Activated gamma-delta T cell treated with Interleukin-2 at 50 U/mL for 16 hours (primary cell): ENCODE measurements around the gene PHLDB3.
"Not testable (repeated sequence)": the region's sequence is repeated elsewhere in the genome, so short reads cannot be mapped to it uniquely, and the experiment has no call there.

Source experiments
- DNase-seq: peaks from one replicate; pipeline ENCODE4 v3.0.0-alpha.2; 2020

Gene PHLDB3

GRCh38 chr19:43439032-43439708, 65.4 kb downstream of the PHLDB3 start:
- peak; percentile 58 for DNase-seq

GRCh38 chr19:43438291-43439031, 66.1 kb downstream of the PHLDB3 start:
- no peak for DNase-seq

- DNase-seq, result no peak
Measured at GRCh38 chr19:43437712-43438111, 66.8 kb downstream of the PHLDB3 start.

GRCh38 chr19:43437284-43437683, 67.3 kb downstream of the PHLDB3 start:
- not testable (repeated sequence) for DNase-seq

DNA sequence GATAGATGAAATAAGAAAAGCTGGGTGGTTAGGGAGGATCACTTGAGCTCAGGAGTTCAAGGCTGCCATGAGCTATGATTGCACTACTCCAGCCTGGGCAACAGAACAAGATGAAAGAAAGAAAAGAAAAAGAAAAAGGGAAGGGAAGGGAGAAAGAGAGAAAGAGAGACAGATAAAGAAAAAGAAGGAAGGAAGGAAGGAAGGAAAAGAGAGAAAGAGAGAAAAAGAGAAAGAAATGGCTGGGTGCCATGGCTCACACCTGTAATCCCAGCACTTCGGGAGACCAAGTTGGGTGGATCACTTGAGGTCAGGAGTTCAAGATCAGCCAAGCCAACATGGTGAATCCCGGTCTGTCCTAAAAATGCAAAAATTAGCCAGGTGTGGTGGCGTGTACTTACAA, 68.8 kb downstream of the PHLDB3 start:
- no peak for DNase-seq

- DNase-seq, result no peak
Measured at GRCh38 chr19:43433689-43434088, 70.9 kb downstream of the PHLDB3 start.

DNA sequence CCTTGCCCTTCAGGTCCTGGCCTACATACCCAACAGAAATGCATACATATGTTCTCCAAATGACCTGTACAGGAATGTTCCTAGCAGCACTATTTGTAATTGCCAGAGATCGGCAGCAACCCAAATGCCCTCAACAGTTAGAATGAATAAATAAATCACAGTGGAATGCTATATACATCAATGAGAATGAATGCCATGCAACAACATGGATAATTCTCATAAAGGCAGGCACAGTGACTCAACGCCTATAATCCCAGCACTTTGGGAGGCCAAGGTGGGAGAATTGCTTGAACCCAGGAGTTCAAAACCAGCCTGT, 71.2 kb downstream of the PHLDB3 start:
- DNase-seq, result no peak

- no peak for DNase-seq
Measured at GRCh38 chr19:43430976-43431375, 73.6 kb downstream of the PHLDB3 start.

DNA sequence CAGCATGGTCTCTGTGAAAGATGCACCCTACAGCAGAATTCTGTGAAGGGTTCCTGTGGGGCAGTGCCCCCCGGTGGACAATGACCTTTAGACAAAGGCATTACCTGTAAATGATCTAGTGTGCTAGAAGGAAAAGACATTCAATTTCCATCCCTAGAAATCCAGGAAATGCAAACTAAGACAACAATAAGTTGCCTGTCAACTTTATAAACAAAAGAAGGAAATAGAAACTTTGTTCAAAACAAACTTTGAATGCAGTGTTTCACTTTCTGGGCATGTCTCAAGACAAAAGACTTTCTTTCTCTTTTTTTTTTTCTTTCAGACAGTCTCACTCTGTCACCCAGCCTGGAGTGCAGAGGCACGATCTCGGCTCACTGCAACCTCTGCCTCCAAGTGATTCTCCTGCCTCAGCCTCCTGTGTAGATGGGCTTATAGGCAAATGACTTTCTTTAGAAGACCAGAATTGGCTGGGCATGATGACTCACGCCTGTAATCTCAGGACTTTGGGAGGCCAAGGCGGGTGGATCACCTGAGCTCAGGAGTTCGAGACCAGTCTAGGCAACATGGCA, 74.3 kb downstream of the PHLDB3 start:
- peak; percentile 24 for DNase-seq

DNA sequence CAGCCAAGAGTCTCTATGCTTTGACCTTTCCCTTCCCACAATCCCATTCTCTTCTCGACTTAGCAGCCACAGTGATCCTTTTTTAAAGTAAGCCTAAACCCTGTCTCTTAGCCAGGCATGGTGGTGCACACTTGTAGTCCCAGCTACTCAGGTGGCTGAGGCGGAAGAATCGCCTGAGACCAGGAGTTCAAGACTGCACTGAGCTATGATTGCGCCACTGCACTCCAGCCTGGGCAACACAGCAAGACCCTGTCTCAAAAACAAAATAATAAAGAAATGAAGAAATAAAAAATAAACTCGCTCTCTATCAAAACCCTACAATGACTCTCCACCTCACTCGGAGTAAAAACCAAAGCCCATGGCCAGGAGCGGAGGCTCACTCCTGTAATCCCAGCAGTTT, 75.2 kb downstream of the PHLDB3 start:
- DNase-seq, result no peak

DNA sequence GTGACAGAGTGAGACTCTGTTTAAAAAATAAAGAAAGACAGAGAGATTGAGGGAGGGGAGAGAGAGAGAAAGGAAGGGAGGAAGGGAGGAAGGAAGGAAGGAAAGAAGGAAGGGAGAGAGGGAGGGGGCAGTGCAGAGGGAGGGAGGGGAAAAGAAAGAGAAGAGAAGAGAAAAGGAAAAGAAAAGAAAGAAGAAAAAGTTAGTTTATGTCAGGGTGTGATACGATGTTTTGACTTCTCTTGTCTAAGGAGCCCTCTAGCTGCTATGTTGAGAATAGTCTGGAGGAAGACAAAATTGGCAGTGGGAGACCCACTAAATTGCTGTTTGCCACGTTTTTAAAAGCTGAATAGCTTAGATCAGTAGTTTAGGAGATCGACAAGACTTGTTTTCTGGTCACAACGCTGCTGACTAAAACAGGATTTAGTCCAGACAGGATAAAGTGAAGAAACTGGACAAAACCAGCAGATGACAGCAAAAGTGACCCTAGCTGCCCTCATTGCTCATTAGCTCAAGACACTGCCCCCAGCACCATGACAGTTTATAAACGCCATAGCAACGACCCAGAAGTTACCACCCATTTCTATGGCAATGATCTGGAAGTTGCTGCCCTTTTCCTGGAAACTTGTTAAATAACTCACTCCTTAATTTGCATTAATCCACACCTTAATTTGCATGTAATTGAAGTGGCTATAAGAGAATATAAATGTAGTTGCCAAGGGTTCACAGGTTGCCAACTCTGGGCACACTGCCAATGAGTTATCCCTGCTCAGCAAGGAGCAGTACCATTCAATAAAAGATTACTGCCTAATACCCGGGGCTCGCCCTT, 78.8 kb downstream of the PHLDB3 start:
- no peak for DNase-seq
